SU-DHL-6 (cell line): Measurements from ENCODE around the gene CABP2.

ENCODE experiments used
- EZH2phosphoT487 ChIP-seq: fragments of 200-600 bp; sonication (generic), shearing (Covaris generic); conservative IDR thresholded peaks from 2 replicates; pipeline ENCODE4 v1.6.1; 2018; ENCODE audit warnings: mild to moderate bottlenecking, antibody characterized with exemption, low read length, moderate library complexity, mixed read lengths
- TF ChIP-seq, protein P1 (sequence below): fragments of 200-600 bp; sonication (generic); IDR thresholded peaks from one replicate; pipeline ENCODE4 v1.5.1; 2017; ENCODE audit warnings: antibody characterized with exemption, mild to moderate bottlenecking, low read length, moderate library complexity; ENCODE audit not compliant: insufficient read depth, poor library complexity, severe bottlenecking

DNA sequence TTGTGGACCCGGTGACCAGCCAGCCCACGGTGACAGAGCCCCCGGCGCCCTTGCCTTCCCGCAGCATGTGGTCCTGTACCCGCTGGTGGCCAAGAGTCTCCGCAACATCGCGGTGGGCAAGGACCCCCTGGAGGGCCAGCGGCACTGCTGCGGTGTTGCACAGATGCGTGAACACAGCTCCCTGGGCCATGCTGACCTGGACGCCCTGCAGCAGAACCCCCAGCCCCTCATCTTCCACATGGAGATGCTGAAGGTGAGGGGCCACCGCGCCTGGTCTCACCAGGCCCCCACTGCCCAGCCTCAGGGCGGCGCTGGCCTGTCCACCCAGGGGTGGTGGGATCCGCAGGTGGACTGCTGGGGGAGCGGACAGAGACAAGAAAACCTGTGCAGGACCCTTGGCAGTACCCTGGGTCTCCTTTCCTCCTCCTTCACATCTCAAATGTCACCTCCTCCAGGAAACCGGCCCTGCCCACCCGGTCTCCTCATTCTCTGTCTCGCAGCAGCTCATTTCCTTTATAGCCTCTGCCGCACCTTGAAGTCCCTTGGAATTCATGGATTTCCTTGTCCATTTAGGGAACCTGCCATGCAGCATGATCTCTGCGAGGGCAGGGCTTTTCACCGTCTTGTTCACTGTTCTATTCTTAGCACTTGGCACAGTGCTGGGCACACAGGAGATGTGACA is 33.9 kb downstream of the CABP2 start:
- TF ChIP-seq, protein P1, sequence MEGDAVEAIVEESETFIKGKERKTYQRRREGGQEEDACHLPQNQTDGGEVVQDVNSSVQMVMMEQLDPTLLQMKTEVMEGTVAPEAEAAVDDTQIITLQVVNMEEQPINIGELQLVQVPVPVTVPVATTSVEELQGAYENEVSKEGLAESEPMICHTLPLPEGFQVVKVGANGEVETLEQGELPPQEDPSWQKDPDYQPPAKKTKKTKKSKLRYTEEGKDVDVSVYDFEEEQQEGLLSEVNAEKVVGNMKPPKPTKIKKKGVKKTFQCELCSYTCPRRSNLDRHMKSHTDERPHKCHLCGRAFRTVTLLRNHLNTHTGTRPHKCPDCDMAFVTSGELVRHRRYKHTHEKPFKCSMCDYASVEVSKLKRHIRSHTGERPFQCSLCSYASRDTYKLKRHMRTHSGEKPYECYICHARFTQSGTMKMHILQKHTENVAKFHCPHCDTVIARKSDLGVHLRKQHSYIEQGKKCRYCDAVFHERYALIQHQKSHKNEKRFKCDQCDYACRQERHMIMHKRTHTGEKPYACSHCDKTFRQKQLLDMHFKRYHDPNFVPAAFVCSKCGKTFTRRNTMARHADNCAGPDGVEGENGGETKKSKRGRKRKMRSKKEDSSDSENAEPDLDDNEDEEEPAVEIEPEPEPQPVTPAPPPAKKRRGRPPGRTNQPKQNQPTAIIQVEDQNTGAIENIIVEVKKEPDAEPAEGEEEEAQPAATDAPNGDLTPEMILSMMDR: no peak
- TF ChIP-seq EZH2phosphoT487: no peak
